ENCODE data around the gene PTPN9.
"Not testable (repeated sequence)": the region's sequence is repeated elsewhere in the genome, so short reads cannot be mapped to it uniquely, and the experiment has no call there.

The PTPN9 gene

GRCh38 chr15:75525756-75526155 lies 53.4 kb downstream of the PTPN9 start:
- DNase-seq: not testable (repeated sequence)

- no peak for DNase-seq
Observed at GRCh38 chr15:75523011-75523410, 56.1 kb downstream of the PTPN9 start.

GRCh38 chr15:75517233-75517632 lies 61.9 kb downstream of the PTPN9 start:
- DNase-seq: no peak

- no peak for DNase-seq
Observed at GRCh38 chr15:75508840-75509532, 70.1 kb downstream of the PTPN9 start.

- no peak for DNase-seq
Observed at GRCh38 chr15:75502360-75502759, 76.8 kb downstream of the PTPN9 start.

GRCh38 chr15:75493732-75494131 lies 85.4 kb downstream of the PTPN9 start:
- DNase-seq: no peak

- no peak for DNase-seq
Observed at GRCh38 chr15:75483961-75484360, 95.2 kb downstream of the PTPN9 start.

- not testable (repeated sequence) for DNase-seq
Observed at GRCh38 chr15:75483556-75483955, 95.6 kb downstream of the PTPN9 start.

- no peak for DNase-seq
Observed at GRCh38 chr15:75483106-75483505, 96.0 kb downstream of the PTPN9 start.

GRCh38 chr15:75480463-75480862 lies 98.7 kb downstream of the PTPN9 start:
- DNase-seq: not testable (repeated sequence)

GRCh38 chr15:75479670-75480069 lies 99.4 kb downstream of the PTPN9 start:
- no peak for DNase-seq

- not testable (repeated sequence) for DNase-seq
Observed at GRCh38 chr15:75477094-75477493, 102.0 kb downstream of the PTPN9 start.

GRCh38 chr15:75468913-75469598 lies 110.1 kb downstream of the PTPN9 start:
- DNase-seq: no peak

GRCh38 chr15:75460646-75461045 lies 118.5 kb downstream of the PTPN9 start:
- DNase-seq: no peak

- DNase-seq: no peak
Observed at GRCh38 chr15:75459581-75459980, 119.5 kb downstream of the PTPN9 start.

- DNase-seq: no peak
Observed at GRCh38 chr15:75456710-75457109, 122.4 kb downstream of the PTPN9 start.

GRCh38 chr15:75455982-75456531 lies 123.1 kb downstream of the PTPN9 start:
- peak; percentile 9 for DNase-seq

GRCh38 chr15:75455424-75455981 lies 123.6 kb downstream of the PTPN9 start:
- no peak for DNase-seq

- no peak for DNase-seq
Observed at GRCh38 chr15:75454471-75455378, 124.4 kb downstream of the PTPN9 start.

- DNase-seq: peak; percentile 99
Observed at GRCh38 chr15:75453703-75454470, 125.2 kb downstream of the PTPN9 start.

GRCh38 chr15:75452865-75453702 lies 126.0 kb downstream of the PTPN9 start:
- peak; percentile 13 for DNase-seq
